ENCODE measurements around the gene KLC3. TPM values are rescaled to one million over a fixed set of nuclear protein-coding genes. Genes with fewer than 3 reads are reported as not detected.

KLC3 gene
- total RNA-seq, 1 donor from 2014 or later, result not detected

DNA sequence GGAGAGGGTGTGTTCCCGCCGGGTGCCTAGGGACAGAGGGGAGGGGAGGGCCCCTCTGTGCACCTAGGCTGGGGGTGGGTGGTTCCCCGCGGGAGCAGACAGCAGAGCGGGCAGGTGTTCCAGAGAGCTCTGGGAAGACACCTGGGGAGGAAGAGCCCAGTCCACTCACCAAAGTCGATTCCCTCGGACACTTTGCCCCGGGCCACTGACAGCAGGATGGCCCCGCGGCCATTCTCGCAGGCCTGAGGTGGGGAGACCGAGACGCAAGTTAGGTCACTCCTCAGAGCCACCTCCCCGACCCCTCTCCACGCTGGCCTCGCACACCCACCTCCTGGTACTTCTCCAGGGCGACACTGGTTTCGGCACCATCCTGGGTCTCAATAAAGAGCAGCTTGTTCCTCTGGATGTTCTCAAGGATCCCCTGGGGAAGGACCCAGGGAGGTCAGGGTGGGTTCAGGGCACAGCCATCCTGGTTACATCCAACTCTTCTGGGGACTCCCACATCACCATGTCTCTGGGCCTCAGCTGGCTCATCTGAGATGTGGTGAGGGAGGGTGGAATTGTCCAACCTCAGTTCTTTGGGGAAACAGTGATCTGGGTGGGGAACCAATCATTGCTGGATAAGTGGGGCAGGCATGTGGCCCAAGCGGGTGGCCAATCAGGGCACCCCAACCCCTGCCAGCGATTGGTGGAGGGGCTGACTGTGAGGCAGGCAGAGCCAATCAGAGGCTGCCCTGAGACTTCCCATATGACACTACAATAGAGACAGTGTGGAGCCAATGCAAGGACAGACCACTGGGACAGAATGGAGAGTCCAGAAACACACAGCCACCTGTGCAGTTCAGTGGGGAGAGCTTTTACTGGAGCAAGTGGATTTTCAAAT is 12.6 kb downstream of the KLC3 start:
- H3K4me1 Mint-ChIP-seq, result no peaks in the 10 kb centered on the region
- H3K27ac Mint-ChIP-seq (ENCODE audit: unreplicated experiment), result no peak overlapping the region
- peaks cover 8% of the 10 kb centered on the region for H3K36me3 Mint-ChIP-seq (ENCODE audit: low read depth)
- H3K27me3 Mint-ChIP-seq (ENCODE audit: low read depth), result peaks cover 3% of the 10 kb centered on the region
- no peak overlapping the region for H3K4me3 Mint-ChIP-seq
- no peaks in the 10 kb centered on the region for H3K9me3 Mint-ChIP-seq
- no peak for DNase-seq (ENCODE audit: low read depth, low spot score)
- TF ChIP-seq, protein P1, sequence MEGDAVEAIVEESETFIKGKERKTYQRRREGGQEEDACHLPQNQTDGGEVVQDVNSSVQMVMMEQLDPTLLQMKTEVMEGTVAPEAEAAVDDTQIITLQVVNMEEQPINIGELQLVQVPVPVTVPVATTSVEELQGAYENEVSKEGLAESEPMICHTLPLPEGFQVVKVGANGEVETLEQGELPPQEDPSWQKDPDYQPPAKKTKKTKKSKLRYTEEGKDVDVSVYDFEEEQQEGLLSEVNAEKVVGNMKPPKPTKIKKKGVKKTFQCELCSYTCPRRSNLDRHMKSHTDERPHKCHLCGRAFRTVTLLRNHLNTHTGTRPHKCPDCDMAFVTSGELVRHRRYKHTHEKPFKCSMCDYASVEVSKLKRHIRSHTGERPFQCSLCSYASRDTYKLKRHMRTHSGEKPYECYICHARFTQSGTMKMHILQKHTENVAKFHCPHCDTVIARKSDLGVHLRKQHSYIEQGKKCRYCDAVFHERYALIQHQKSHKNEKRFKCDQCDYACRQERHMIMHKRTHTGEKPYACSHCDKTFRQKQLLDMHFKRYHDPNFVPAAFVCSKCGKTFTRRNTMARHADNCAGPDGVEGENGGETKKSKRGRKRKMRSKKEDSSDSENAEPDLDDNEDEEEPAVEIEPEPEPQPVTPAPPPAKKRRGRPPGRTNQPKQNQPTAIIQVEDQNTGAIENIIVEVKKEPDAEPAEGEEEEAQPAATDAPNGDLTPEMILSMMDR (conservative IDR thresholded peaks at IDR 0.05), result no peak

DNA sequence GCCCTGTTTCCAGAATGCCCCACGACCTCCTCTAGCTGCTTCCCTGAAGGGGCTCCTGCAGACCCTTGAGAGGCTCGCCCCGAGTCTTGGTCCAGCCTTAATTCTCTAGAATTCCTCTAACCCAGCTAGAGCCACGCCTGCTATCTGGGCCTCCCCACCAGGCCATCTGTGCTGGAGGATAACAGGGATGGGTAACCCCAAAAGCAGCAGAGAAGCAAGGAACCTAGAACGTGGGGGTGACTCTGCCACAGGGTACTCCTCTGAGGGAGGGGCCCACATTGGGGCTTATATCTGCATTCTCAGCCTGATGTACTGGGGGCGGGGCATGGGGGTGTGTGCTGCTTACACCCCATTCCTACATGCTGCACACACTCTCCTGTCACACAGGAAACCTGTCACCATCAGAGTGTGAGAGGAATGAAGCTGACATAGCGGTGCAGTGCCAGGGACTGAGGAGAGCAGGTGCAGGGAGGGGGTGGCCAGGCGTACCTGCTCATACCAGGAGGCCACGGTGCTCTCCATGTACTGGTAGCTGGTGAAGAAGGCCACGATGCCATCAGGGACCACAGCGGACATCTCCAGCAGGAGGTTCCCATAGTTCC is 13.8 kb downstream of the KLC3 start:
- Mint-ChIP-seq H3K36me3 (ENCODE audit: low read depth) (peaks cover 8% of the 10 kb centered on the region), H3K4me1 (no peaks in the 10 kb centered on the region), H3K9me3 (no peaks in the 10 kb centered on the region), H3K4me3 (no peak overlapping the region), H3K27ac (ENCODE audit: unreplicated experiment) (no peak overlapping the region), H3K27me3 (ENCODE audit: low read depth) (no peaks in the 10 kb centered on the region)
- no peak for DNase-seq (ENCODE audit: low read depth, low spot score)
- TF ChIP-seq, protein P1 (conservative IDR thresholded peaks at IDR 0.05), result no peak

DNA sequence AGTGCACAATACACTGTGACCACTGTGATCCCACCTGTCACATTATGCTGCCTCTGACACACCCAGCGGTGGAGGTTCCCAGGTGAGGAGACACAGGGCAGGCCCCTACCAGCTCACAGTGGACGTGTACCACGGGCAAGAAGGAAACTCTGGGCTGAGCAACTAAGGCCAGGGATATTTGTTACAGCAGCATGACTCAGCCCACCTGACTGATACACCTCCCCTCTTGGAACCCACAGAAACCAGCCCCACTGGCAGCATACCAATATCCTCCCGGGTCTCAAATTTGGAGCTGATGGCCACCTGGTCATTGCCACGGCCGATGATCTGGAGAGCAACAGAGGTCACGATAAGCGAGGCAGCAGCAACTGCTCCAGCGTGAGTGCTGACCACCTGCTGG is 14.9 kb downstream of the KLC3 start:
- TF ChIP-seq, protein P1 (conservative IDR thresholded peaks at IDR 0.05), result no peak
- H3K9me3 Mint-ChIP-seq, result no peaks in the 10 kb centered on the region
- H3K27me3 Mint-ChIP-seq (ENCODE audit: low read depth), result no peaks in the 10 kb centered on the region
- no peaks in the 10 kb centered on the region for H3K4me1 Mint-ChIP-seq
- H3K27ac Mint-ChIP-seq (ENCODE audit: unreplicated experiment), result peak overlapping the region; percentile 35
- peaks cover 8% of the 10 kb centered on the region for H3K36me3 Mint-ChIP-seq (ENCODE audit: low read depth)
- DNase-seq (ENCODE audit: low read depth, low spot score), result no peak
- no peak overlapping the region for H3K4me3 Mint-ChIP-seq

DNA sequence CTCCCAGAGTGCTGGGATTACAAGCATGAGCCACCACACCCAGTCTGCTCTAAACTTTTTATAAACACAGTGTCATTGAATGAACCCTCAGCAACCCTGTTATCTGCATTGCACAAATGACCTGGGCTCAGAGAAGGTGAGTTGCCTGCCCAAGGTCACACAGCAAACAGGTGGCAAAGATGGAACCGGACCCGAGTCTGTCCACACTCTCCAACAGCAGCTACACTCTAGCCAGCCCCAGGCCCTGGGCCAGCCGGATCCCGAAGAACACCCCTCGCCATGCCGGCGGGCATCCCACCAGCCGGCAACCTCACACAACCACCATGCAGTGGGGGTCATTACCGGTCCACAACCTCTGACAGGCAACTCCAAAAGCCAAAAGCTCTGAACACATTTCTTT is 15.4 kb downstream of the KLC3 start:
- no peaks in the 10 kb centered on the region for H3K9me3 Mint-ChIP-seq
- H3K4me3 Mint-ChIP-seq, result no peak overlapping the region
- no peak for DNase-seq (ENCODE audit: low read depth, low spot score)
- no peaks in the 10 kb centered on the region for H3K27me3 Mint-ChIP-seq (ENCODE audit: low read depth)
- TF ChIP-seq, protein P1 (conservative IDR thresholded peaks at IDR 0.05), result no peak
- H3K4me1 Mint-ChIP-seq, result no peaks in the 10 kb centered on the region
- peaks cover 8% of the 10 kb centered on the region for H3K36me3 Mint-ChIP-seq (ENCODE audit: low read depth)
- no peak overlapping the region for H3K27ac Mint-ChIP-seq (ENCODE audit: unreplicated experiment)

DNA sequence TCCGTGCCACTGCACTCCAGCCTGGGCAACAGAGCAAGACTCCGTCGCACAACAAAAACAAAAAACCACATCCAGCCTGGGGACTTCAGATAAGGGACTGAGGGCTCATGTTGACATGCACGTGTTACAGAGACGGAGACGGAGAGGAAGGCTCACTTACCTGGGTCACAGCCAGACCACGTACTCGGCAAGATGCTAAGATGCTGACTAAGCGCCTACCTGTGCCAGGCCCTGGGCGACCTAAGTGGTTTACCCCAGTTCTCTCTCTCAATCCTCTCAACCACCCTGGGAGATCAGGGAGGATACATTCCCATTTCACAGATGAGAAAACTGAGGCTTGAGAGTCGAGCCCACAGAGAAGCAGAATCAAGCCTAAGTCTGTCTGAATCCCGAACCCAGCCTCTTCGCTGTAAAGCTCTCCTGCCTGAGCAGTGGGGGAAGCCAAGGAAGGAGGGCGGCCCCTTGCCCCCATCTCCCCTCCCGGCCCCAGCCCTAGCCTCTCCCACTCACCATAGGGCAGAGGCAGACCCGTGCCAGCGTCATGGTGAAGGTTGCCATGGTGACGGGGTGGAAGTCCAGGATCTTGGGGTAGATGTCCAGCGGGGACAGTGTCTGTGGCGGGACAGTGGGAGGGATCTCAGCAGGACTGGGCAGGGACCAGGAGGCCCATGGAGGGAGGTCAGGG is 16.4 kb downstream of the KLC3 start:
- Mint-ChIP-seq H3K36me3 (ENCODE audit: low read depth) (peaks cover 8% of the 10 kb centered on the region), H3K27ac (ENCODE audit: unreplicated experiment) (no peak overlapping the region), H3K27me3 (ENCODE audit: low read depth) (no peaks in the 10 kb centered on the region), H3K9me3 (no peaks in the 10 kb centered on the region), H3K4me1 (no peaks in the 10 kb centered on the region), H3K4me3 (no peak overlapping the region)
- no peak for DNase-seq (ENCODE audit: low read depth, low spot score)
- TF ChIP-seq, protein P1 (conservative IDR thresholded peaks at IDR 0.05), result no peak
